Dermis blood vessel endothelial cell (primary cell): ENCODE measurements around the gene JOSD2. TPM values are rescaled to one million over a fixed set of nuclear protein-coding genes. Genes with fewer than 3 reads are reported as not detected.
"Not testable (repeated sequence)": the region's sequence is repeated elsewhere in the genome, so short reads cannot be mapped to it uniquely, and the experiment has no call there.

Experiments
- DNase-seq: peaks from one replicate; pipeline ENCODE4 v3.0.0; 2010
- total RNA-seq: library from RNA; depleted of rRNA; stranded (reverse); fragments of >200 nt; gene quantifications from 2 replicates; pipeline ENCODE4 v1.2.3, GENCODE V29; 2014

Gene JOSD2
- total RNA-seq, 1 donor from 2014 or later = 18.0 TPM

GRCh38 chr19:50475736-50476223, 35.2 kb downstream of the JOSD2 start:
- DNase-seq = no peak

- DNase-seq = no peak
These were observed 35.9 kb downstream of the JOSD2 start for GRCh38 chr19:50475101-50475568.

- not testable (repeated sequence) for DNase-seq
These were observed 37.7 kb downstream of the JOSD2 start for GRCh38 chr19:50473336-50473735.

GRCh38 chr19:50468818-50469217, 42.2 kb downstream of the JOSD2 start:
- no peak for DNase-seq

- DNase-seq = no peak
These were observed 43.4 kb downstream of the JOSD2 start for GRCh38 chr19:50467566-50467965.

GRCh38 chr19:50466706-50467039, 44.3 kb downstream of the JOSD2 start:
- no peak for DNase-seq

GRCh38 chr19:50465986-50466705, 44.8 kb downstream of the JOSD2 start:
- DNase-seq = peak; percentile 32

- DNase-seq = no peak
These were observed 46.0 kb downstream of the JOSD2 start for GRCh38 chr19:50465000-50465399.

GRCh38 chr19:50464348-50464747, 46.6 kb downstream of the JOSD2 start:
- no peak for DNase-seq

GRCh38 chr19:50462970-50463369, 48.0 kb downstream of the JOSD2 start:
- no peak for DNase-seq

GRCh38 chr19:50461066-50461875, 49.7 kb downstream of the JOSD2 start:
- peak; percentile 80 for DNase-seq

GRCh38 chr19:50460161-50460765, 50.7 kb downstream of the JOSD2 start:
- DNase-seq = peak; percentile 20

- DNase-seq = no peak
These were observed 51.4 kb downstream of the JOSD2 start for GRCh38 chr19:50459638-50460037.

GRCh38 chr19:50459067-50459456, 51.9 kb downstream of the JOSD2 start:
- no peak for DNase-seq

GRCh38 chr19:50458396-50459066, 52.5 kb downstream of the JOSD2 start:
- DNase-seq = no peak

GRCh38 chr19:50457300-50457699, 53.7 kb downstream of the JOSD2 start:
- no peak for DNase-seq

Other genes with a start within 250 kb of the JOSD2 start
- 0.51 TPM in 2 replicates for gene KCNC3, start 181.8 kb downstream of the JOSD2 start, total RNA-seq
- gene NAPSA, start 145.6 kb downstream of the JOSD2 start, total RNA-seq = not detected in 2 replicates
- 83.6 and 92.5 TPM in 2 replicates for gene NR1H2, start 134.7 kb downstream of the JOSD2 start, total RNA-seq
- gene POLD1, start 126.8 kb downstream of the JOSD2 start, total RNA-seq = 40.8 and 77.4 TPM in 2 replicates
- gene SPIB, start 92.3 kb downstream of the JOSD2 start, total RNA-seq = not detected in 2 replicates
- 0.05 TPM in 1 of 2 replicates, not detected in the other for gene MYBPC2, start 78.3 kb downstream of the JOSD2 start, total RNA-seq
- gene EMC10, start 34.7 kb downstream of the JOSD2 start, total RNA-seq = 63.0 and 77.3 TPM in 2 replicates
- gene GARIN5A, start 34.3 kb downstream of the JOSD2 start, total RNA-seq = 0.05 and 0.17 TPM in 2 replicates
- not detected in 2 replicates for gene ASPDH, start 2.7 kb upstream of the JOSD2 start, total RNA-seq
- gene LRRC4B, start 57.2 kb upstream of the JOSD2 start, total RNA-seq = under 0.01 and 0.05 TPM in 2 replicates
- under 0.01 TPM in 1 of 2 replicates, not detected in the other for gene SYT3, start 128.7 kb upstream of the JOSD2 start, total RNA-seq
- gene C19orf81, start 138.3 kb upstream of the JOSD2 start, total RNA-seq = 0.28 TPM in 1 of 2 replicates, not detected in the other
- gene SHANK1, start 208.6 kb upstream of the JOSD2 start, total RNA-seq = 0.09 and 0.17 TPM in 2 replicates
- gene CLEC11A, start 212.2 kb upstream of the JOSD2 start, total RNA-seq = 0.17 and 0.84 TPM in 2 replicates